Ureter (tissue), 1 donor: Measurements from ENCODE around the gene L2HGDH. TPM values are rescaled to one million over a fixed set of nuclear protein-coding genes. Genes with fewer than 3 reads are reported as not detected.
"Not testable (repeated sequence)": the region's sequence is repeated elsewhere in the genome, so short reads cannot be mapped to it uniquely, and the experiment has no call there.

Experiments
- DNase-seq: peaks from one replicate; pipeline ENCODE4 v3.0.0-alpha.2; 2020; ENCODE audit warnings: low spot score
- total RNA-seq: library from RNA; stranded (reverse); gene quantifications from one replicate; pipeline ENCODE4 v1.2.4, GENCODE V29; 2023
- donor health status: DM: yes; HTN: yes; CAD: no.

The L2HGDH gene
- total RNA-seq, 1 donor from 2014 or later, result 7.8 TPM

GRCh38 chr14:50339178-50339804 is 27.3 kb upstream of the L2HGDH start:
- DNase-seq, result no peak

DNA sequence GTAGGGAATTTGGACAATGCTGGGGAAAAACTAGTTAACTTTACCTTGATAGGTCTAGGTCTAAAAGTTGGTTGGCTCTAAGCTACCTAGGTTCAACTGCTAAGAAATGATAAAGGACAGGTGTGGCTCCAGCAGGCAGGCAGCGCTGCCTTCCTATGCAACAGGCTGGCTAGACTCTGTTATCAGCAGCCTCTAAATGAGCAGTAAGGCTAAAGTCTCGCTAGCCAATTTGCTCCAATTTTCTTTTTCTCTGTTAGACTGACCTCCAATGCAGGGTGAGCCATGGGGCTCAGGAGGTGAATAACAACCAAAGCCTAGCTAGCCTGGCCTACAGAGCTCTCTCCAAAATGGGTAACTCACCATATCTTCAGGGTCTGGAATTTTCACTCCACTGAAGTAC is 26.6 kb upstream of the L2HGDH start:
- no peak for DNase-seq

- no peak for DNase-seq
Measured at GRCh38 chr14:50335989-50336824, 24.2 kb upstream of the L2HGDH start.

- no peak for DNase-seq
Measured at GRCh38 chr14:50335389-50335788, 23.4 kb upstream of the L2HGDH start.

DNA sequence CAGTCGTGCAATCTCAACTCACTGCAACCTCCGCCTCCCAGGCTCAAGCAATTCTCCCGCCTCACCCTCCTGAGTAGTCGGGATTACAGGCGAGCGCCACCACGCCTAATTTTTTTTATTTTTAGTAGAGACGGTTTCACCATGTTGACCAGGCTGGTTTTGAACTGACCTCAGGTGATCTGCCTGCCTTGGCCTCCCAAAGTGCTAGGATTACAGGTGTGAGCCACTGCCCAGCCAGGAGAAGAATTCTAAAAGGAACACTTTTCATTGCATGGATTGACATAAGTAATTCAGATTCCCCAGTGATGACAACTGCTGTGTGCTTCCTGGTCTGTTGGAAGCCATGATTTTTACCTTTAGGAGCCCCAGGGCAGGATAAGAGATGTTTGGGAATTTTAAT is 22.2 kb upstream of the L2HGDH start:
- DNase-seq, result no peak

GRCh38 chr14:50333014-50333509 is 21.0 kb upstream of the L2HGDH start:
- no peak for DNase-seq

- no peak for DNase-seq
Measured at GRCh38 chr14:50331596-50331995, 19.6 kb upstream of the L2HGDH start.

- peak; percentile 74 for DNase-seq
Measured at GRCh38 chr14:50321009-50321660, 9.1 kb upstream of the L2HGDH start.

GRCh38 chr14:50320283-50320682 is 8.3 kb upstream of the L2HGDH start:
- DNase-seq, result no peak

DNA sequence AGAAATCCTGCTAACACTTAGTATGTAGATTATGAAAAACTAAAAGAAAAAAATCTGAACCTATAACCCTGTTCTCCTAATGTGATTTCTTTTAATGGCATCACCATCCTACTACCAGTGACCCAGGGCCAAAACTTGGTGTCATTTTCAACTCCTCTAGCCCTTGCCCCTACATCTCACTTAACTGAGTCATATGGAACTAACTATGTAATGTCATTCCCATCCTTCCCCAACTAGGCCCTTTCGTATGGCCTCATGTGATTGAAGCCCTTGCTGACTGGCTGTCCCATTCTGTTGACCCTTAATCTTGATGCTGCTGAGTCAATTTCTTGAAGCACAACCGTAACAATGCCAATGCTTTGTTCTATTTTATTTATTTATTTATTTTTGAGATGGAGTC is 7.7 kb upstream of the L2HGDH start:
- no peak for DNase-seq

GRCh38 chr14:50319293-50319692 is 7.3 kb upstream of the L2HGDH start:
- no peak for DNase-seq

- DNase-seq, result no peak
Measured at GRCh38 chr14:50318031-50318626, 6.1 kb upstream of the L2HGDH start.

DNA sequence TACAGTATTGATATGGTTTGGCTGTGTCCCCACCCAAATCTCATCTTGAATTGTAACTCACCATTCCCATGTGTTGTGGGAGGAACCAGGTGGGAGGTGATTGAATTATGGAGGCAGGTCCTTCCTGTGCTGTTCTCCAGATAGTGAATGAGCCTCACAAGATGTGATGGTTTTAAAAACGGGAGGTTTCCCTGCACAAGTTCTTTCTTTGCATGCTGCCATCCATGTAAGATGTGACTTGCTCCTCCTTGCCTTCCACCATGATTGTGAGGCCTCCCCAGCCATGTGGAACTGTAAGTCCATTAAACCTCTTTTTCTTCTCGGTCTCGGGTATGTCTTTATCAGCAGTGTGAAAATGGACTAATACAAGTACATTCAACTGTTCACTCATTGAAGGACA is 2.1 kb upstream of the L2HGDH start:
- not testable (repeated sequence) for DNase-seq

DNA sequence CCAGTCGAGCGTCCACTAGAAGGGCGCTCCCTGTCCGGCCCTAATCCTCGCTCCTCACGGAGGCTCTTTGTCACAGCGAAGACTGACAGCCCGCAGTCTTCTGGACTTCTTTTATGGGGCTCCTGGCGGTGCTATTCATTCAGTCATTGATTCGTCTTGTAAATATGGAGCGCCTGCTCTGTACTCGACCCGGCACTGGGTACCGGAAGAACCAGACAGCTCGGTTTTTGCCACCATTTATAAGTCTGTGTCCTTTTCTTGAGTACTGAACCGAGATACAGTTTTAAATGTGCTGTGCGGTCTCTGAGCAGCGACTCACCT is 665 bp upstream of the L2HGDH start:
- DNase-seq, result peak; percentile 44

DNA sequence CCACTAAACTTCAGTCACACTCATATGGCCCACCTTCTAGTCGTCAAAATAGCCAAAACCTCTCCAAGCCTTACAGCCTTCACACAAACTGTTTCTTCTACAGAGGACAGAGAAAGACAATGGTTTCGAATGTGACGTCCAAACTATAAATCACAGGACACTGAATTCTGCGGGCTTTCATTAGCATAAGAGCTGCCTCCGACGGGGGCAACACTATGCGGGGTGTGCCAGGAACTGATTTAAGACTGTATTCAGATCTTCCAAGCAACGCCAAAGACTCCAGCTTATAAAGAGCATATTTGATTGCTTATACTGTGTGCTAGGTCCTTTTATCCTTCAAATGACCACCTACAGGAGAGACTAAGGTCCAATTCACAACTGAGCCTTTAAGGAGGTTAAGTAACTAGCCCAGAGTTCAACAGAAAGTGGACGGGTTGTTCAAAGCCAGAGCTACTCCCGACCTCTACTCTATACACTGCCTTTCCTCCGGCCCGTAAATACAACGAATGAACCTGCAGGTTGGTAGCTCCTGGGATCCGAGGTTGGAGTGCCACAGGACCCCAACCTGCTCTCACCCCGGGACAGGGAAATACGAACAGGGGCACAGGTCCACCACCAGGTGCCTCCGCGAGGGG is 575 bp downstream of the L2HGDH start:
- no peak for DNase-seq

DNA sequence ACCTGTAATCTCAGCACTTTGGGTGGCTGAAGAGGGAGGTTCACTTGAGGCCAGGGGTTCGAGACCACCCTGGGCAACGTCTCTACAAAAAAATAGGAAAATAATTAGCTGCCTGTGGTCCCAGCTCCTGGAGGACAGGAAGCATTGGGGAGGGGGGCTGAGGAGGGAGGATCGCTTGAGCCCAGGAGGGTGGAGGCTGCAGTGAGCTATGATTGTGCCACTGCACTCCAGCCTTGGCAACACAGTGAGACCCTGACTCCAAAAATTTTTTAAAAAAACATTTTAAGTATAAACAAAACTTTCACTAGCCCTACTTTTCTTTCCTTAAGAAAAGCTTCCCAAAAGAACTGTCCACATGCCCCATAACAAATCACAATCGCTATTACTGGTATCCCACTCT is 1.6 kb downstream of the L2HGDH start:
- DNase-seq, result no peak

GRCh38 chr14:50308363-50308915 is 3.6 kb downstream of the L2HGDH start:
- no peak for DNase-seq

- peak; percentile 60 for DNase-seq
Measured at GRCh38 chr14:50303744-50304471, 8.1 kb downstream of the L2HGDH start.

DNA sequence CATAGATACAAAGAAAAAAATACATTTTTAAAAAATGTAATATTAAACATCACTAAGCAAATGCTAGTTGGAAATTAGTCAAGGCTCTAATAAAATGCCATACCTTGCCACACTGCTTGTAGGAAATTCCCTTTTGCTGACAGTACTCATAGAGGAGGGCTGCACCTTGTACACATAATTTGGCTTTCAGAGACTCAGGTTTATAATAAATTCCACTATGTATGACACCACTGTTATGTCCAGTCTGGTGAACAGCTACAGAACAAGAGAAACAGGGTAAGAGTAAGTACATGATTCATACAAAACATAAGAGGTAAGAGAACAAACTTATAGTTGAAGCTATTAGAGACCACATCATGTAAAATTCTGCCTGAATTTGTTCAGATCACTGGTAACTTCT is 10.1 kb downstream of the L2HGDH start:
- DNase-seq, result no peak

DNA sequence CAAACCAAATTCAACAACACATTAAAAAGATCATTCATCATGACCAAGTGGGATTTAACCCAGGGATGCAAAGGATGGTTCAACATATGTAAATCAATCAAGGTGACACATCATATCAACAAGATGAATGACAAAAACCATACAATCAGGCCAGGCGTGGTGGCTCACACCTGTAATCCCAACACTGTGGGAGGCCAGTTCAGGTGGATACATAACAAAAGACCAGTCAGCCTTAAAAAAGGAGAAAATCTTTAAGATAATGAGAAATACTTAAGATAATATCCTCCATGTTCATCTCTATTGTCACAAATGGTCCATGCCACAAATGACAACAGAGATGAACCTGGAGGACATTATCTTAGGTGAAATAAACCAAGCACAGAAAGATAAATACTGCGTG is 12.4 kb downstream of the L2HGDH start:
- no peak for DNase-seq

GRCh38 chr14:50290306-50290705 is 21.7 kb downstream of the L2HGDH start:
- no peak for DNase-seq
